Prostate gland (tissue), 2 donors: Measurements from ENCODE around the gene FBXO44. TPM values are rescaled to one million over a fixed set of nuclear protein-coding genes. Genes with fewer than 3 reads are reported as not detected.

Source experiments
- DNase-seq: peaks from one replicate; pipeline ENCODE4 v3.0.0-alpha.2; 2019; ENCODE audit warnings: low spot score
- H3K27ac ChIP-seq, 2 donors: fragments of 200-600 bp; sonication (generic); 2 replicates each; pipeline ENCODE4 v1.5.1; 2017 to 2019
- H3K27me3 ChIP-seq: fragments of 200-600 bp; sonication (generic); replicated peaks from 2 replicates; pipeline ENCODE4 v1.5.1; 2019; ENCODE audit not compliant: insufficient read depth
- H3K36me3 ChIP-seq, 2 donors: fragments of 200-600 bp; sonication (generic); 1 replicate in 1 of 2; 2 replicates in 1 of 2; pipeline versions ENCODE4 v1.5.1 to v1.8.1; 2017 to 2019
- H3K4me1 ChIP-seq: fragments of 200-600 bp; sonication (generic); replicated peaks from 2 replicates; pipeline ENCODE4 v1.5.1; 2019
- H3K4me3 ChIP-seq, 2 donors: fragments of 200-600 bp; sonication (generic); 2 replicates each; pipeline ENCODE4 v1.5.1; 2017 to 2019
- H3K9me3 ChIP-seq: fragments of 200-600 bp; sonication (generic); 2 replicates; pipeline ENCODE4 v1.5.1; 2017
- POLR2A ChIP-seq: fragments of 450-650 bp; IDR thresholded peaks from one replicate; pipeline ENCODE4 v1.6.1; 2016; ENCODE audit warnings: antibody characterized with exemption, mild to moderate bottlenecking
- POLR2AphosphoS5 ChIP-seq: sonication (generic); formaldehyde crosslinking; IDR thresholded peaks from one replicate; pipeline ENCODE4 v1.6.1; 2017; ENCODE audit warnings: antibody characterized with exemption
- WGBS: methylation state at CpG from one replicate; pipeline ENCODE4 v1.1.5; 2018; 5-methylcytosine and 5-hydroxymethylcytosine counted together
- intact Hi-C: fragments of 100-400 bp; cut with DNase I; formaldehyde crosslinking; loops from one replicate; pipeline ENCODE4 v1.14.2; 2022
- total RNA-seq, 2 donors: library from RNA; depleted of rRNA; stranded (reverse); fragments of >200 nt; gene quantifications; one replicate each; pipeline ENCODE4 v1.1.0, GENCODE V29; 2016
- TF ChIP-seq, protein P1 (sequence below), 4 experiments: fragments of 200-600 bp in 2 of 4; fragments of 450-650 bp in 2 of 4; sonication (generic) in 2 of 4; IDR thresholded peaks; 1 replicate in 3 of 4; 2 replicates in 1 of 4; pipeline ENCODE4 v1.5.1; 2016 to 2019; ENCODE audit warnings: antibody characterized with exemption in 4 of 4, mild to moderate bottlenecking in 2 of 4, moderate library complexity in 2 of 4

The FBXO44 gene
- total RNA-seq, 2 donors from 2014 or later: 29.5 to 51.2 TPM

DNA sequence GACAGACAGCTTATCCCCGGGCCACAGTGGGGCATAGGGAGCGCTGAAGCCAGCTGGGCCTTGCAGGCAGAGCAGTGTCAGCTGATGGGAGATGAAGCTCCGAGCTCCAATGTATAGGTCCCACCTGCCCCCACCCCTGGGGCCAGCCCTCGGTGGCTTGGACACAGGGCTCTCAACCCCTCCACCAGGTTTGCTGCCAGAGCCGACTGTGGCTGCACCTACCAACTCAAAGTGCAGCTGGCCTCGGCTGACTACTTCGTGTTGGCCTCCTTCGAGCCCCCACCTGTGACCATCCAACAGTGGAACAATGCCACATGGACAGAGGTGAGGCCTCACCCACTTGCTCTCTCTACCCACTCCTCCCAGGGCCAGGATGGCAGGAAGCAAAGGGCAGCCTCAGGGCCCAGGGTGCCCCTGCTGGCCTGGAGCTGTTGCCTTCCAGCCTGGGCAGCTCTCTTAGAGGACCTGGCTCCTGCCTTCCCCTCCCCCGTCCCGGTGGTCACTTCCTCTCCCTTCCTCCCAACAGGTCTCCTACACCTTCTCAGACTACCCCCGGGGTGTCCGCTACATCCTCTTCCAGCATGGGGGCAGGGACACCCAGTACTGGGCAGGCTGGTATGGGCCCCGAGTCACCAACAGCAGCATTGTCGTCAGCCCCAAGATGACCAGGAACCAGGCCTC lies 18.6 kb downstream of the FBXO44 start:
- intact Hi-C loops: no loop called here
- Histone ChIP-seq H3K4me3 (no peak overlapping the region), H3K27ac (no peak overlapping the region), H3K4me1 (no peaks in the 10 kb centered on the region), H3K9me3 (no peaks in the 10 kb centered on the region), H3K36me3 (peaks cover 0 to 9% of the 10 kb centered on the region in 2 donors), H3K27me3 (no peaks in the 10 kb centered on the region)
- 81% methylated on average over 12 of the region's 14 CpGs for WGBS
- no peak for DNase-seq
- TF ChIP-seq POLR2AphosphoS5 (no peak), POLR2A (no peak)
- TF ChIP-seq, protein P1, sequence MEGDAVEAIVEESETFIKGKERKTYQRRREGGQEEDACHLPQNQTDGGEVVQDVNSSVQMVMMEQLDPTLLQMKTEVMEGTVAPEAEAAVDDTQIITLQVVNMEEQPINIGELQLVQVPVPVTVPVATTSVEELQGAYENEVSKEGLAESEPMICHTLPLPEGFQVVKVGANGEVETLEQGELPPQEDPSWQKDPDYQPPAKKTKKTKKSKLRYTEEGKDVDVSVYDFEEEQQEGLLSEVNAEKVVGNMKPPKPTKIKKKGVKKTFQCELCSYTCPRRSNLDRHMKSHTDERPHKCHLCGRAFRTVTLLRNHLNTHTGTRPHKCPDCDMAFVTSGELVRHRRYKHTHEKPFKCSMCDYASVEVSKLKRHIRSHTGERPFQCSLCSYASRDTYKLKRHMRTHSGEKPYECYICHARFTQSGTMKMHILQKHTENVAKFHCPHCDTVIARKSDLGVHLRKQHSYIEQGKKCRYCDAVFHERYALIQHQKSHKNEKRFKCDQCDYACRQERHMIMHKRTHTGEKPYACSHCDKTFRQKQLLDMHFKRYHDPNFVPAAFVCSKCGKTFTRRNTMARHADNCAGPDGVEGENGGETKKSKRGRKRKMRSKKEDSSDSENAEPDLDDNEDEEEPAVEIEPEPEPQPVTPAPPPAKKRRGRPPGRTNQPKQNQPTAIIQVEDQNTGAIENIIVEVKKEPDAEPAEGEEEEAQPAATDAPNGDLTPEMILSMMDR (IDR thresholded peaks at IDR 0.05): no peak

DNA sequence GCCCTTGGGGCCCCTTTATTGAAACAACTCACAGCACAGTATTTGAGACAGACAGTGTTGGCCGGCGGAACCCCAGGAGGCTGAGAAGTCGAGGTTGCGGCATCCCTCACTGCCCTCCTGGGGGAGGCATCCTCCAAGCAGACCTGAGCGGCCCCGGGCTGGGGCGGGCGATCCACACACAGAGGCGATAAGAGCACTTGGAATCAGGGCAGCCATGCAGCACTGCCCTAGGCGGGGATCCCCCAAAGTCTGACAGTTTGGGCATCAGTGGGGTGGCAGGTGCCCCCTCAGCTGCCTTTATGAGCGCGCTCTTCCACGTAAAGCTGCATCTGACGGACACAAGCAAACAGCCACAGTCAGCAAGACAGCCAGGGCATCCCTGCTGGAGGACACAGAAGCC lies 19.8 kb downstream of the FBXO44 start:
- Histone ChIP-seq H3K4me3 (no peak overlapping the region), H3K27ac (no peak overlapping the region), H3K4me1 (no peaks in the 10 kb centered on the region), H3K36me3 (peaks cover 0 to 9% of the 10 kb centered on the region in 2 donors), H3K27me3 (no peaks in the 10 kb centered on the region), H3K9me3 (no peaks in the 10 kb centered on the region)
- no peak for DNase-seq
- intact Hi-C loops: no loop called here
- TF ChIP-seq POLR2A (no peak), POLR2AphosphoS5 (no peak)
- TF ChIP-seq, protein P1 (IDR thresholded peaks at IDR 0.05): no peak
- 97% methylated on average over 12 of the region's 14 CpGs for WGBS

DNA sequence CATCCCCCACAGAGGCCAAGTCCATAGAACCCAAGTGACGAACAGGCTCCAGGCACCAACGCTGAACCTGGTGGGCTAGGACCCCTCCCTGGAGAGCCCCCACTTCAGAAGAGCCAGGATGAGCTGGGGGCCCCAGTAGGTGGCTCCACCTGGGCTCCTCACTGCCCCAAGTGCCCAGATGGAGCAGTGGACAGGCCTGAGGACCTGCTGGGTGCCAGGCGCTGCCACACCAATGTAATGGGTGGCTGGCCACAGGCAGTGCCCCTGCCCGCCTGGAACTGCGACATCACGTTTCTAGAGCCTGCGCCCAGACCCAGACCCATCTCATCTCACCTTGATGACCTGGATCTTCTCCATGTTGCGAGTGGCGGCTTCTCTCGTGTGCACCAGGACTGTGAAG lies 20.6 kb downstream of the FBXO44 start:
- H3K36me3 ChIP-seq: peaks cover 0 to 9% of the 10 kb centered on the region in 2 donors
- DNase-seq: no peak
- no peaks in the 10 kb centered on the region for H3K9me3 ChIP-seq
- intact Hi-C loops: no loop called here
- peaks cover 3% of the 10 kb centered on the region for H3K4me1 ChIP-seq
- H3K27ac ChIP-seq: no peak overlapping the region
- WGBS: 91% methylated on average over 8 of the region's 10 CpGs
- no peak overlapping the region for H3K4me3 ChIP-seq
- TF ChIP-seq, protein P1 (IDR thresholded peaks at IDR 0.05): no peak
- TF ChIP-seq POLR2A: no peak
- TF ChIP-seq POLR2AphosphoS5: no peak
- no peaks in the 10 kb centered on the region for H3K27me3 ChIP-seq

DNA sequence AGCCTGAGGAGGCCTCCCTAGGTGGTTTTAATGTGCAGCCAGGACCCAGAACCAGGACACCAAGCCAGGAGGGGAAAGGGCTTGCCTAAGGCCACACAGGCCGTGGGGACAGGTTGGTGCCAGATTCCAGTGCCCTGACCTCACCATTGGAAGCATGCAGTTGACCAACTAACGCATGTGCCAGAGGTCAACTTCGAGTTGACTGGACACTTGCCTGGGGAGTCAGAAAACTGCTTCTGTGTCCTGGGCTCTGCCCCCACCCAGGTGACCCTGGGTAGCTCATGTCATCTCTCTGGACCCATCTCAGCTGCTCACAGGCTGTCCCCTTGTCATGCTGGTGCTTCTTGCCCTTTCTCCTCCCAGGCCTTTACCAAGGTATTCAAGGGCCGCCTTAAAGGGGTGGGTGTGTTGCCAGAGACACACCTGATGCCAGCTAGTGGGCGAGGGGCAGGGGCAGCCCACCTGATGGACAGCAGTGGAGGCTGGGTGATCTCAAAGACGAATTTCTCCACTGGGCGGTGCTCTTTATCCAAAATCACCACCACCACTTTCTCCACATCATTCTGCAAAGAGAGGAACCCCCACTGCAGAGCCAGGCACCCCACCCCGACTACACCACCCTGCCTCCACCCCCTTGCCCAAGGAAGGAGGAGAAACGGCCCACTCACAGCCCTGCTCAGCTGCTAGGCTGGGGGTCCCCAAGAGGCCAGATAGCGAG lies 21.9 kb downstream of the FBXO44 start:
- TF ChIP-seq POLR2AphosphoS5 (no peak), POLR2A (no peak)
- TF ChIP-seq, protein P1 (IDR thresholded peaks at IDR 0.05): no peak
- WGBS: 79% methylated on average over 10 of the region's 10 CpGs
- Histone ChIP-seq H3K36me3 (peaks cover 0 to 9% of the 10 kb centered on the region in 2 donors), H3K27me3 (no peaks in the 10 kb centered on the region), H3K4me1 (peaks cover 6% of the 10 kb centered on the region), H3K9me3 (no peaks in the 10 kb centered on the region), H3K27ac (no peak overlapping the region), H3K4me3 (no peak overlapping the region)
- intact Hi-C loops: no loop called here
- DNase-seq: no peak

DNA sequence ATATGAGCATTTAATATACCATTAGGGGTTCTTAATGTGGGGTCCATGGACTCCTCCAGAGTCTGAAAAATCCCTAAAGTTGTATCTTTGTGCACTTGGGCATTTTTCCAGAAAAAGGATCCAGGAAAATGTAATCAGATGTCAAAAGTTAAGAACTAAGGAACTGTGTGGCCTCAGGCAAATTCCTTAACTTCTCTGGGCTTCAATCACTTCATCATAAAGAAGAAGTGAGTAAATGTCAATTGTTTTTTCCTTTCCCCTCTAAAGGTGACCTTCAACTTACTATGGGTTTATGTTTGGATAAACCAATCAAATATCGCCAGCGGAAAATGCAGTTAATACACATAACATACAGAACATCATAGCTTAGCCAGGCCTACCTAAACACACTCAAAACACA lies 23.8 kb downstream of the FBXO44 start:
- H3K4me3 ChIP-seq: no peak overlapping the region
- TF ChIP-seq POLR2A (no peak), POLR2AphosphoS5 (no peak)
- TF ChIP-seq, protein P1 (IDR thresholded peaks at IDR 0.05): no peak
- no peaks in the 10 kb centered on the region for H3K27me3 ChIP-seq
- intact Hi-C loops: no loop called here
- DNase-seq: no peak
- peaks cover 6% of the 10 kb centered on the region for H3K4me1 ChIP-seq
- H3K9me3 ChIP-seq: no peaks in the 10 kb centered on the region
- H3K36me3 ChIP-seq: peaks cover 0 to 9% of the 10 kb centered on the region in 2 donors
- H3K27ac ChIP-seq: no peak overlapping the region
- WGBS: 97% methylated on average over 2 of the region's 2 CpGs
